GM19455 (cell line): ENCODE data around the gene HECW1.
A peak's percentile ranks its signal among the peaks of the same experiment; 100 is the strongest.
"Not testable (repeated sequence)": the region's sequence is repeated elsewhere in the genome, so short reads cannot be mapped to it uniquely, and the experiment has no call there.

Source experiments
- ATAC-seq: cut with Tn5 transposase; IDR thresholded peaks from one replicate; pipeline ENCODE4 v1.9.1; 2021; ENCODE audit not compliant: unreplicated experiment

HECW1 gene

GRCh38 chr7:43590862-43591557, 478.6 kb downstream of the HECW1 start:
- ATAC-seq: peak; percentile 79

GRCh38 chr7:43591558-43592180, 479.2 kb downstream of the HECW1 start:
- peak; percentile 14 for ATAC-seq

GRCh38 chr7:43592326-43592725, 479.9 kb downstream of the HECW1 start:
- no peak for ATAC-seq

- ATAC-seq: no peak
Measured at GRCh38 chr7:43593010-43593409, 480.6 kb downstream of the HECW1 start.

DNA sequence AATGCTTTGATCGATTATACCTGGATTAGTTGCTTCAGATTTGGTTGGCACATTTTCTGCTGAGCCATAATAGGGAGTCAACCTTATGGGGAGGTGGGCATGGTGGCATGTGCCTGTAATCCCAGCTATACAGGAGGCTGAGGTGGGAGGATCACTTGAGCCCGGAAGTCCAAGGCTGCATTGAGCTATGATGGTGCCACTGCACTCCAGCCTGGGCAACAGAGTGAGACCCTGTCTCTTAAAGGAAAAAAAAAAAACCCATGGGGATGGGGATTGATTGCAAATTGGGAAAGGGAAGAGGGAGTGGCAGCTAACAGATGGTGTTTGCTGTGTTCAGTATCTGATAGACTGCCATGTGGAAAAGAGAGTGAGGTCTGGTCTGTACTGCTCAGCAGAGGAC, 481.6 kb downstream of the HECW1 start:
- no peak for ATAC-seq

DNA sequence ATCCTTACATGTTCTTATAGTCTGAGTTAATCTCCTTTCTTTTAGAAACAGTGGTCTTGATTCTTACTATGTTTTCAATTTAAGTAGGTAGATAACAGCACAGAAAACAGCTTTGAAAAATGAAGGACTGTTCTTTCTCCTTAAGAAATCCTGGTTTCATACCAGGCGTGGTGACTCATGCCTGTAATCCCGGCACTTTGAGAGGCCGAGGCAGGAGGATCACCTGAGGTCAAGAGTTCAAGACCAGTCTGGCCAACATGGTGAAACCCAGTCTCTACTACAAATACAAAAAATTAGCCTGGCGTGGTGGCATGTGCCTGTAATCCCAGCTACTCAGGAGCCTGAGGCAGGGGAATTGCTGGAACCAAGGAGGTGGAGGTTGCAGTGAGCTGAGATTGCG, 484.0 kb downstream of the HECW1 start:
- not testable (repeated sequence) for ATAC-seq

- ATAC-seq: no peak
Measured at GRCh38 chr7:43600056-43600455, 487.6 kb downstream of the HECW1 start.

- no peak for ATAC-seq
Measured at GRCh38 chr7:43602256-43602655, 489.8 kb downstream of the HECW1 start.

DNA sequence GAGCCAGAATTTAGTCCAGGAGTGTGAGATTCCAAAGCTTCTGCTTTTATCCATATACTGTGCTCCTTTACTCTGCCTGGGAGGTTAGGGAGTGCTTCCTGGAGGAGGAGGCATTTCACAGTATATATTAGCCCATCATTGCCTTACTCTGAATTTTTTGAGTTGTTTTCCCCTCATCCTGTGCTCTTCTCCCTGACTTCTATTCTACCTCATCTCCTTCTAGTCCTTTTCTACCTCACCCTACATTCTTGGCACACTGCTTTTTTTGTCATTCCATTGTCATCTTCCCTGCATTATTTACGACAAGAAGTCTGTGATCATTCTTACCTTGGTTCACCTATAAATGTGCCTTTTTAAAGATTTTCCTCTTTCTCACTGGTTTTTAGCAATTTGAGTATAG, 491.8 kb downstream of the HECW1 start:
- no peak for ATAC-seq

- ATAC-seq: no peak
Measured at GRCh38 chr7:43609097-43609496, 496.6 kb downstream of the HECW1 start.

- no peak for ATAC-seq
Measured at GRCh38 chr7:43612128-43612527, 499.7 kb downstream of the HECW1 start.

DNA sequence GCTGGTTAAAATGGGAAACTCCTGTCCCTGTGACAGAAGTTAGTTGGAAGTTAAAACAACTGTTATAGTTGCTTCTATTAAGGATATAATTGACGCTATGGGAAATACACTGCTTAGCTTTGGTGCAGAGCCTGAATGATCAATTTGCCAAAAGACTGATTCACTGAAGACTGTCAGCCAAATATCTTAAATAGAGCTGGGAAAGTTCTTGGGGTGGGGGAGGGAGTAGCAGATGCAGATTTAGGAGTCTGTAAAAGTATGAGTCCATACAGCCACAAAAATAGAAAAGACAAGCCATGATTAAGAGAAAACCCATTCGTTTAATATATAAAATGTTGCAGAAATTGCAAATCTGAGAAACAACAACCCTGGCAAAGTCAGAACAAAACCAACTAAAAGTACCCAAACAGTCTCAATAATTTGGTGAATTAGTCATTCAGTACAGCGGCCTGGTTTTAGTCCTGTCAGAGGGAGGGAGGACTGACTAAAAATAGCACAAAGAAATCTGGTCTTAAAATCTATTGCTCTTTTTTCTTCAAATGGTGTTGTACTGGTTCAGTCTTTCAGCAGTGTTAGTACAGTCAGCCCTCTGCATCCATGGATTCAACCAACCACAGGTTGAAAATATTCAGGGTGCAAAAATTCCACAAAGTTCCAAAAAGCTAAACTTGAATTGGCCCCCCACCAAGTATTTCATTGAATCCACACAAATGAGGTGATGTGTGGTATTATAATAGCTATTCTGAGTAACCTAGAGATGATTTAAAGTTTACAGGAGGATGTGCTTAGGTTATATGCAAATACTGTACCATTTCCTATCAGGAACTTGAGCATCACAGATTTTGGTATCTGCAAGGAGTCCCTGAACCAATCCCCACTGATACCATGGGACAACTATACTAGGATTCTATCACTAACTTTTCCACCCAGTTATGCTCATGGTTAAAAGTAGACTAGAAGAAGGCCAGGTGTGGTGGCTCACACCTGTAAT, 500.4 kb downstream of the HECW1 start:
- ATAC-seq: peak; percentile 67
